Mesenchymal stem cell (in vitro differentiated cells and primary cell): ENCODE data around the gene LTC4S.

Source experiments
- DNase-seq: peaks from one replicate; pipeline ENCODE4 v3.0.0-alpha.2; 2013
- H2AFZ ChIP-seq: one replicate; pipeline ENCODE4 v1.6.1; 2013; ENCODE audit warnings: low read depth, mild to moderate bottlenecking, control low read depth, inconsistent platforms, low read length, moderate library complexity
- H2AK5ac ChIP-seq: 2 replicates; pipeline ENCODE4 v1.6.1; 2013; ENCODE audit warnings: low read length, moderate library complexity, mild to moderate bottlenecking, inconsistent platforms; ENCODE audit not compliant: severe bottlenecking
- H2BK120ac ChIP-seq: one replicate; pipeline ENCODE4 v1.6.1; 2013; ENCODE audit warnings: low read depth, mild to moderate bottlenecking, inconsistent platforms, low read length, moderate library complexity
- H2BK12ac ChIP-seq, 2 experiments: one replicate each; pipeline ENCODE4 v1.6.1; 2013; ENCODE audit warnings: inconsistent platforms in 2 of 2, low read length in 2 of 2, mild to moderate bottlenecking in 2 of 2, moderate library complexity in 2 of 2, control low read depth in 1 of 2
- H2BK15ac ChIP-seq: one replicate; pipeline ENCODE4 v1.6.1; 2013; ENCODE audit warnings: mild to moderate bottlenecking, low read depth, inconsistent platforms; ENCODE audit not compliant: poor library complexity, severe bottlenecking
- H2BK5ac ChIP-seq: 2 replicates; pipeline ENCODE4 v1.6.1; 2013; ENCODE audit warnings: low read depth, mild to moderate bottlenecking, low read length, control low read depth, inconsistent platforms; ENCODE audit not compliant: poor library complexity, severe bottlenecking
- H3K14ac ChIP-seq, 2 experiments: one replicate each; pipeline ENCODE4 v1.6.1; 2013; ENCODE audit warnings: inconsistent platforms in 2 of 2, low read length in 2 of 2, control low read depth in 1 of 2, mild to moderate bottlenecking in 1 of 2, moderate library complexity in 1 of 2
- H3K18ac ChIP-seq, 2 experiments: one replicate each; pipeline ENCODE4 v1.6.1; 2013; ENCODE audit warnings: inconsistent platforms in 2 of 2, low read length in 2 of 2, control low read depth in 1 of 2, low read depth in 1 of 2, mild to moderate bottlenecking in 1 of 2
- H3K23ac ChIP-seq, 2 experiments: one replicate each; pipeline ENCODE4 v1.6.1; 2013; ENCODE audit warnings: inconsistent platforms in 2 of 2, low read length in 2 of 2, mild to moderate bottlenecking in 2 of 2, moderate library complexity in 2 of 2, control low read depth in 1 of 2
- H3K27ac ChIP-seq: 2 replicates; pipeline ENCODE4 v1.5.1; 2013; ENCODE audit warnings: mild to moderate bottlenecking, moderate library complexity, low read length, control low read depth, inconsistent platforms; ENCODE audit not compliant: poor library complexity, severe bottlenecking
- H3K27me3 ChIP-seq, 2 experiments: 2 replicates each; pipeline versions ENCODE4 v1.6.1 to v1.7.0; 2013; ENCODE audit warnings: low read length in 2 of 2, mild to moderate bottlenecking in 2 of 2, moderate library complexity in 2 of 2, control low read depth in 1 of 2, inconsistent platforms in 1 of 2; ENCODE audit not compliant: control insufficient read depth in 1 of 2, insufficient read depth in 1 of 2
- H3K36me3 ChIP-seq, 2 experiments: 2 replicates each; pipeline versions ENCODE4 v1.6.1 to v1.7.0; 2013; ENCODE audit warnings: low read length in 2 of 2, control low read depth in 1 of 2, inconsistent platforms in 1 of 2, low read depth in 1 of 2, mild to moderate bottlenecking in 1 of 2; ENCODE audit not compliant: insufficient read depth in 2 of 2, control insufficient read depth in 1 of 2
- H3K4ac ChIP-seq, 2 experiments: one replicate each; pipeline ENCODE4 v1.6.1; 2013; ENCODE audit warnings: inconsistent platforms in 2 of 2, low read length in 2 of 2, mild to moderate bottlenecking in 2 of 2, moderate library complexity in 2 of 2, control low read depth in 1 of 2, low read depth in 1 of 2
- H3K4me1 ChIP-seq: 2 replicates; pipeline ENCODE4 v1.6.1; 2013; ENCODE audit warnings: low read depth, low read length, control low read depth; ENCODE audit not compliant: control insufficient read depth, insufficient read depth
- H3K4me2 ChIP-seq: 2 replicates; pipeline ENCODE4 v1.6.1; 2013; ENCODE audit warnings: low read length, mild to moderate bottlenecking, inconsistent platforms; ENCODE audit not compliant: poor library complexity, severe bottlenecking
- H3K4me3 ChIP-seq, 2 experiments: 2 replicates each; pipeline versions ENCODE4 v1.5.1 to v1.7.0; 2013; ENCODE audit warnings: low read length in 2 of 2, mild to moderate bottlenecking in 2 of 2, control low read depth in 1 of 2, low read depth in 1 of 2; ENCODE audit not compliant: insufficient read depth in 1 of 2
- H3K79me1 ChIP-seq: replicated peaks from 2 replicates; pipeline ENCODE4 v1.6.1; 2013; ENCODE audit warnings: mild to moderate bottlenecking, control low read depth, low read length, inconsistent platforms; ENCODE audit not compliant: poor library complexity, severe bottlenecking
- H3K9ac ChIP-seq: 2 replicates; pipeline ENCODE4 v1.7.0; 2013; ENCODE audit warnings: mild to moderate bottlenecking, low read length, moderate library complexity
- H3K9me3 ChIP-seq: 2 replicates; pipeline ENCODE4 v1.7.0; 2013; ENCODE audit warnings: mild to moderate bottlenecking, low read length; ENCODE audit not compliant: control insufficient read depth
- H4K8ac ChIP-seq: one replicate; pipeline ENCODE4 v1.6.1; 2013; ENCODE audit warnings: inconsistent platforms, mild to moderate bottlenecking, low read length, moderate library complexity
- H4K91ac ChIP-seq: one replicate; pipeline ENCODE4 v1.6.1; 2013; ENCODE audit warnings: mild to moderate bottlenecking, low read length, inconsistent platforms
- WGBS: methylation state at CpG from one replicate; pipeline ENCODE4 v1.1.7; 2013; ENCODE audit warnings: mixed read lengths; 5-methylcytosine and 5-hydroxymethylcytosine counted together

Gene LTC4S

GRCh38 chr5:179802950-179803562 lies 9.3 kb downstream of the LTC4S start:
- H3K79me1 ChIP-seq = peaks cover 28% of the 10 kb centered on the region
- WGBS = 88% methylated on average over 11 of the region's 11 CpGs

GRCh38 chr5:179803651-179804554 lies 10.1 kb downstream of the LTC4S start:
- Histone ChIP-seq H3K4ac (peak overlapping the region in 1 of 2 experiments; percentile 7), H2AFZ (no peak overlapping the region), H3K79me1 (peaks cover 26% of the 10 kb centered on the region), H2BK15ac (no peak overlapping the region), H4K8ac (no peak overlapping the region), H3K9ac (peak overlapping the region; percentile 87), H2BK12ac (peak overlapping the region in 1 of 2 experiments; percentile 2), H2AK5ac (no peak overlapping the region), H3K4me1 (peaks cover 45% of the 10 kb centered on the region), H3K9me3 (no peaks in the 10 kb centered on the region), H2BK5ac (no peak overlapping the region), H2BK120ac (no peak overlapping the region), H3K4me3 (peak overlapping the region in 1 of 2 experiments; percentile 84), H3K18ac (no peak overlapping the region), H3K27me3 (no peaks in the 10 kb centered on the region), H4K91ac (no peak overlapping the region), H3K14ac (no peak overlapping the region), H3K36me3 (peaks cover 28 to 55% of the 10 kb centered on the region in 2 experiments), H3K23ac (no peak overlapping the region), H3K4me2 (no peak overlapping the region), H3K27ac (no peak overlapping the region)
- WGBS = 75% methylated on average over 17 of the region's 18 CpGs
- peak; percentile 35 for DNase-seq

More at GRCh38 chr5:179802950-179803562, 9.3 kb downstream of the LTC4S start:
- Histone ChIP-seq H2AFZ (no peak overlapping the region), H2BK15ac (no peak overlapping the region), H3K4me2 (no peak overlapping the region), H3K14ac (peak overlapping the region in 1 of 2 experiments; percentile 46), H3K36me3 (peaks cover 37 to 64% of the 10 kb centered on the region in 2 experiments), H2BK120ac (no peak overlapping the region), H2AK5ac (no peak overlapping the region), H3K27me3 (no peaks in the 10 kb centered on the region), H4K91ac (no peak overlapping the region), H3K9ac (no peak overlapping the region), H3K4me1 (peaks cover 44% of the 10 kb centered on the region), H3K23ac (peak overlapping the region in 1 of 2 experiments; percentile 46), H3K4me3 (no peak overlapping the region), H3K4ac (no peak overlapping the region), H3K27ac (no peak overlapping the region), H3K18ac (peak overlapping the region in 1 of 2 experiments; percentile 18), H2BK5ac (no peak overlapping the region), H2BK12ac (peak overlapping the region in 1 of 2 experiments; percentile 26), H4K8ac (no peak overlapping the region), H3K9me3 (no peaks in the 10 kb centered on the region)
- DNase-seq = no peak

GRCh38 chr5:179804555-179804947 lies 10.8 kb downstream of the LTC4S start:
- H2AFZ ChIP-seq = no peak overlapping the region
- H4K8ac ChIP-seq = no peak overlapping the region
- no peak overlapping the region for H3K23ac ChIP-seq
- no peak overlapping the region for H2BK12ac ChIP-seq
- H3K9ac ChIP-seq = peak overlapping the region; percentile 87
- H3K4me3 ChIP-seq = peak overlapping the region in 1 of 2 experiments; percentile 84
- H3K4me2 ChIP-seq = peak overlapping the region; percentile 93
- no peaks in the 10 kb centered on the region for H3K27me3 ChIP-seq
- peaks cover 22 to 49% of the 10 kb centered on the region in 2 experiments for H3K36me3 ChIP-seq
- no peak overlapping the region for H4K91ac ChIP-seq
- H2AK5ac ChIP-seq = no peak overlapping the region
- H2BK120ac ChIP-seq = no peak overlapping the region
- no peak overlapping the region for H2BK5ac ChIP-seq
- no peak overlapping the region for H3K14ac ChIP-seq
- peaks cover 21% of the 10 kb centered on the region for H3K79me1 ChIP-seq
- H3K4me1 ChIP-seq = peaks cover 45% of the 10 kb centered on the region
- no peaks in the 10 kb centered on the region for H3K9me3 ChIP-seq
- H3K4ac ChIP-seq = no peak overlapping the region
- no peak overlapping the region for H3K18ac ChIP-seq
- no peak overlapping the region for H3K27ac ChIP-seq
- no peak overlapping the region for H2BK15ac ChIP-seq
- WGBS = 95% methylated on average over 8 of the region's 8 CpGs
- no peak for DNase-seq

GRCh38 chr5:179805070-179805528 lies 11.3 kb downstream of the LTC4S start:
- H3K9ac ChIP-seq = peak overlapping the region; percentile 87
- H2BK5ac ChIP-seq = no peak overlapping the region
- H2BK15ac ChIP-seq = no peak overlapping the region
- peak overlapping the region in 1 of 2 experiments; percentile 54 for H3K4ac ChIP-seq
- H3K36me3 ChIP-seq = peaks cover 16 to 43% of the 10 kb centered on the region in 2 experiments
- H3K4me1 ChIP-seq = peaks cover 45% of the 10 kb centered on the region
- peak overlapping the region; percentile 55 for H4K8ac ChIP-seq
- peak overlapping the region; percentile 17 to 55 for H2BK12ac ChIP-seq
- no peak for DNase-seq
- peak overlapping the region; percentile 93 for H3K4me2 ChIP-seq
- H2BK120ac ChIP-seq = no peak overlapping the region
- 69% methylated on average over 9 of the region's 9 CpGs for WGBS
- H2AFZ ChIP-seq = no peak overlapping the region
- H3K18ac ChIP-seq = peak overlapping the region; percentile 92 to 98
- H3K4me3 ChIP-seq = peak overlapping the region; percentile 84 to 98
- no peaks in the 10 kb centered on the region for H3K27me3 ChIP-seq
- peaks cover 16% of the 10 kb centered on the region for H3K79me1 ChIP-seq
- H2AK5ac ChIP-seq = no peak overlapping the region
- H3K27ac ChIP-seq = peak overlapping the region; percentile 13
- no peaks in the 10 kb centered on the region for H3K9me3 ChIP-seq
- H3K14ac ChIP-seq = no peak overlapping the region
- peak overlapping the region; percentile 2 to 60 for H3K23ac ChIP-seq
- H4K91ac ChIP-seq = peak overlapping the region; percentile 30
